ENCODE results near the gene ADO. TPM values are rescaled to one million over a fixed set of nuclear protein-coding genes. Genes with fewer than 3 reads are reported as not detected.

Gene ADO
- total and polyA plus RNA-seq, 9 of the 15 experiments (the other 6 are each of a cell fraction or from before 2014, with no cell fraction given) = 3.0 to 20.0 (median 16.1) TPM

- FAIRE-seq (no peak), ATAC-seq (no peak), DNase-seq (ENCODE audit: extremely low read depth in 1 of 4, low spot score in 3 of 4) (no peak)
- no peak overlapping the region for H3K9ac ChIP-seq (ENCODE audit: insufficient read depth in 1 of 2, low read depth in 2 of 2, low read length in 2 of 2)
- no peaks in the 10 kb centered on the region for H3K36me3 ChIP-seq (ENCODE audit: control insufficient read depth, insufficient read depth, low read length)
- TF ChIP-seq PML (IDR thresholded peaks at IDR 0.05; ENCODE audit: low read length) (no peak), HNRNPH1 (optimal IDR thresholded peaks at IDR 0.05; ENCODE audit: low read depth, low read length) (no peak), HMBOX1 (IDR thresholded peaks at IDR 0.05) (0 out of 2 replicates have a peak, but pooled peaks have one; percentile 25)
- no peaks in the 10 kb centered on the region for H3K27me3 ChIP-seq (ENCODE audit: control insufficient read depth in 2 of 2, insufficient read depth in 2 of 2, low read length in 2 of 2)
- CTCF ChIA-PET (ENCODE audit: low intra/inter-chr PET ratio) = no interaction called here
- no peaks in the 10 kb centered on the region for H3K79me2 ChIP-seq (ENCODE audit: control insufficient read depth, insufficient read depth, low read length)
- WGBS (ENCODE audit: insufficient coverage, low coverage, missing lambda C conversion rate) = 0% methylated on average over 1 of the region's 1 CpG
- BruUV-seq (replicated peaks) = no TSS peak
- H3K27ac ChIP-seq (ENCODE audit: extremely low read depth, low read depth, low read length) = no peak overlapping the region
- H4K20me1 ChIP-seq (replicated peaks; ENCODE audit: control insufficient read depth, insufficient read depth, low read length) = no peaks in the 10 kb centered on the region
- no peaks in the 10 kb centered on the region for H3K4me1 ChIP-seq (replicated peaks in 1 of 2; ENCODE audit: control insufficient read depth in 2 of 2, insufficient read depth in 2 of 2, low read length in 2 of 2)
- POLR2A ChIA-PET = interaction anchor here (0.6 to 0.8 kb wide), 2 partner anchors 91 to 299 kb away, joined by 3 read pairs; no protein-coding TSS in a partner anchor
- H2AFZ ChIP-seq (ENCODE audit: low read depth, low read length) = no peak overlapping the region
- no peaks in the 10 kb centered on the region for H3K9me3 ChIP-seq (replicated peaks; ENCODE audit: control insufficient read depth, insufficient read depth, low read depth, low read length)
- H3K4me3 ChIP-seq = no peak overlapping the region
- intact Hi-C loops (cut with micrococcal nuclease) (no loop called here), in situ Hi-C loops (cut with MboI) (no loop called here)
- H3K9me1 ChIP-seq (ENCODE audit: control insufficient read depth, insufficient read depth, low read length) = no peaks in the 10 kb centered on the region
- no peak overlapping the region for H3K4me2 ChIP-seq (ENCODE audit: insufficient read depth, low read length)
Observed at GRCh38 chr10:62842983-62843382, 38.5 kb downstream of the ADO start.

GRCh38 chr10:62843600-62843999 is 39.1 kb downstream of the ADO start:
- CTCF ChIA-PET (ENCODE audit: low intra/inter-chr PET ratio) = no interaction called here
- no peaks in the 10 kb centered on the region for H3K79me2 ChIP-seq (ENCODE audit: control insufficient read depth, insufficient read depth, low read length)
- no peaks in the 10 kb centered on the region for H3K27me3 ChIP-seq (ENCODE audit: control insufficient read depth in 2 of 2, insufficient read depth in 2 of 2, low read length in 2 of 2)
- WGBS (ENCODE audit: insufficient coverage, low coverage, missing lambda C conversion rate) = 0% methylated on average over 3 of the region's 3 CpGs
- no peaks in the 10 kb centered on the region for H4K20me1 ChIP-seq (replicated peaks; ENCODE audit: control insufficient read depth, insufficient read depth, low read length)
- H3K36me3 ChIP-seq (ENCODE audit: control insufficient read depth, insufficient read depth, low read length) = no peaks in the 10 kb centered on the region
- no TSS peak for BruUV-seq (replicated peaks)
- peak; percentile 78 for FAIRE-seq
- no peaks in the 10 kb centered on the region for H3K9me3 ChIP-seq (replicated peaks; ENCODE audit: control insufficient read depth, insufficient read depth, low read depth, low read length)
- intact Hi-C loops (cut with micrococcal nuclease) = no loop called here
- DNase-seq (ENCODE audit: extremely low read depth in 1 of 4, low spot score in 3 of 4) = peak in 1 of 4 experiments; percentile 8
- no peak overlapping the region for H3K4me3 ChIP-seq
- no peaks in the 10 kb centered on the region for H3K9me1 ChIP-seq (ENCODE audit: control insufficient read depth, insufficient read depth, low read length)
- ATAC-seq = peak; percentile 47; the same call in 2 of the 3 replicates
- H2AFZ ChIP-seq (ENCODE audit: low read depth, low read length) = peak overlapping the region; percentile 35; the same call in 1 of the 2 replicates
- H3K4me2 ChIP-seq (ENCODE audit: insufficient read depth, low read length) = no peak overlapping the region
- H3K4me1 ChIP-seq (replicated peaks in 1 of 2; ENCODE audit: control insufficient read depth in 2 of 2, insufficient read depth in 2 of 2, low read length in 2 of 2) = no peaks in the 10 kb centered on the region
- in situ Hi-C loops (cut with MboI) = no loop called here
- POLR2A ChIA-PET = interaction anchor here (0.6 to 0.8 kb wide), 4 partner anchors 33 to 298 kb away, joined by 3 read pairs; no protein-coding TSS in a partner anchor
- no peak overlapping the region for H3K9ac ChIP-seq (ENCODE audit: insufficient read depth in 1 of 2, low read depth in 2 of 2, low read length in 2 of 2)
- H3K27ac ChIP-seq (ENCODE audit: extremely low read depth, low read depth, low read length) = no peak overlapping the region
- no peak for TF ChIP-seq HDAC6 (IDR thresholded peaks at IDR 0.05; ENCODE audit: low read depth, low read length)
- TF ChIP-seq, protein P1, sequence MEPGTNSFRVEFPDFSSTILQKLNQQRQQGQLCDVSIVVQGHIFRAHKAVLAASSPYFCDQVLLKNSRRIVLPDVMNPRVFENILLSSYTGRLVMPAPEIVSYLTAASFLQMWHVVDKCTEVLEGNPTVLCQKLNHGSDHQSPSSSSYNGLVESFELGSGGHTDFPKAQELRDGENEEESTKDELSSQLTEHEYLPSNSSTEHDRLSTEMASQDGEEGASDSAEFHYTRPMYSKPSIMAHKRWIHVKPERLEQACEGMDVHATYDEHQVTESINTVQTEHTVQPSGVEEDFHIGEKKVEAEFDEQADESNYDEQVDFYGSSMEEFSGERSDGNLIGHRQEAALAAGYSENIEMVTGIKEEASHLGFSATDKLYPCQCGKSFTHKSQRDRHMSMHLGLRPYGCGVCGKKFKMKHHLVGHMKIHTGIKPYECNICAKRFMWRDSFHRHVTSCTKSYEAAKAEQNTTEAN (CRISPR knock-in tag; IDR thresholded peaks at IDR 0.05) = no peak
- peak in 1 of 2 experiments; percentile 98; a peak in 2 of 4 replicates for TF ChIP-seq MLLT1 (IDR thresholded peaks at IDR 0.05)
- no peak for TF ChIP-seq RBBP5 (IDR thresholded peaks at IDR 0.05; ENCODE audit: borderline replicate concordance, insufficient read depth, low read length, poor library complexity, severe bottlenecking)
- no peak for TF ChIP-seq THRAP3 (IDR thresholded peaks at IDR 0.05; ENCODE audit: borderline replicate concordance)
- no peak for TF ChIP-seq TEAD4 (IDR thresholded peaks at IDR 0.05; ENCODE audit: low read length)
- TF ChIP-seq TEAD4 (CRISPR knock-in tag; IDR thresholded peaks at IDR 0.05; ENCODE audit: borderline replicate concordance) = no peak
- TF ChIP-seq HEY1 (CRISPR knock-in tag; IDR thresholded peaks at IDR 0.05; ENCODE audit: borderline replicate concordance) = no peak
- no peak for TF ChIP-seq HES1 (IDR thresholded peaks at IDR 0.05; ENCODE audit: low read depth)

Data from K562 (cell line).